ENCODE data around the gene NKIRAS2. TPM values are rescaled to one million over a fixed set of nuclear protein-coding genes. Genes with fewer than 3 reads are reported as not detected.
"Not testable (repeated sequence)": the region's sequence is repeated elsewhere in the genome, so short reads cannot be mapped to it uniquely, and the experiment has no call there.

The NKIRAS2 gene
- total and polyA plus RNA-seq, 4 experiments from 2014 or later, result 19.7 to 28.8 (median 20.8) TPM

DNA sequence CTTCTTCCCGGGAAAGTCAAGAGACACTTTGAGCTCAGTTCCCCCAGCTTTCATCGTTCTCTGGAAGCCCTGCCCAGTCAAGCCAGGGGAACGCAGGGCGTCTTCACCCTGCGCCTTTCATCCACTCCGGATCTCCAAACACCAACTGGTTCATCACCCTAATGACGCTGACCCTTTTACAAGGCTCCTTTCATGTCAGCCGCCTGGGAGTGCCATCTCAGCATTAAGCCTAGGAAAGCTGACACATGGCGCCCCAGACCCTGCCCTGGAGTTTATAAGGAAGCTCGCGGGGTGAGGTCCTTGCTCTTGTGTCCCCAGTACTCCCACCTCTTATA lies 2.1 kb upstream of the NKIRAS2 start:
- Mint-ChIP-seq H3K4me3 (peak overlapping the region; percentile 98 to 100 (median 99)), H3K27ac (peak overlapping the region; percentile 97 to 99 (median 99)), H3K4me1 (peaks cover 39 to 73% (median 57%) of the 10 kb centered on the region in 4 donors), H3K9me3 (no peaks in the 10 kb centered on the region), H3K27me3 (no peaks in the 10 kb centered on the region), H3K36me3 (peaks cover 0 to 38% of the 10 kb centered on the region in 2 donors)
- ChIA-PET CTCF (ENCODE audit: partially characterized antibody) (interaction anchor here (0.9 to 5.7 kb wide), 21 partner anchors 8 to 371 kb away, joined by 3 to 58 read pairs (median 4); partner anchors contain the start of genes CNP, DHX58, KAT2A and KCNH4), POLR2A (ENCODE audit: partially characterized antibody) (interaction anchor here (0.6 to 4.4 kb wide), 24 partner anchors 10 to 1343 kb away, joined by 3 to 70 read pairs (median 5); partner anchors contain the start of genes ACLY, CNP, DHX58 and EIF1)
- Histone ChIP-seq H3K36me3 (ENCODE audit: insufficient read depth, low read length) (peaks cover 5% of the 10 kb centered on the region), H3K27ac (ENCODE audit: low read depth, low read length) (peak overlapping the region; percentile 96), H3K27me3 (ENCODE audit: insufficient read depth, low read length) (no peaks in the 10 kb centered on the region), H3K9me3 (ENCODE audit: control insufficient read depth in 1 of 2, low read length in 2 of 2) (no peaks in the 10 kb centered on the region), H3K4me3 (ENCODE audit: low read length in 2 of 2) (peak overlapping the region; percentile 85 to 91), H3K4me1 (ENCODE audit: insufficient read depth, low read length) (peaks cover 73% of the 10 kb centered on the region)
- intact Hi-C loops (cut with micrococcal nuclease), result loop anchor here (1.0 to 5.0 kb wide), 4 partner anchors 52 to 1201 kb away; partner anchors contain the start of genes CNP and ODAD4
- no peak for DNase-seq

DNA sequence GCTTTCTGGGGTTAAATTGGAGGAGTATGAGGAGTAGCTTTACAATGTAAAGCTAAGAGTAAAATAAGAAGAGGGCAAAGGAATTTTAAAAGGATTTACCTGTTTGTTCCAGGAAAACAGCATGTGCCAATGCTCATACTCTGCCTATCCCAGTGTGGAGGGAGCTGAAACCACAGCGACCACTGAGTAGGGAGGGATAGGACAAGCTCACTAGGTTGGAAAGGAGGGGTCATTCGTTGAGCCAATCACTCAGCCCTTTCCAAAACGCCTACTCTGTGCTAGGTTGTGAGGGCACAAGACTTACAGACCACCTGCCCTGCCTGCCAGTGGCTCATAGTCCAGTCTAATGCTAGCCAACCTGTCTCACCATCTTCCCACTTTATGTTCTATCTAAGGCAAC lies 1.6 kb upstream of the NKIRAS2 start:
- peaks cover 68% of the 10 kb centered on the region for H3K4me1 ChIP-seq (ENCODE audit: insufficient read depth, low read length)
- peaks cover 7% of the 10 kb centered on the region for H3K36me3 ChIP-seq (ENCODE audit: insufficient read depth, low read length)
- Mint-ChIP-seq H3K4me1 (peaks cover 35 to 68% (median 52%) of the 10 kb centered on the region in 4 donors), H3K27ac (peak overlapping the region; percentile 97 to 99 (median 99)), H3K9me3 (no peaks in the 10 kb centered on the region), H3K36me3 (peaks cover 0 to 38% of the 10 kb centered on the region in 2 donors), H3K4me3 (peak overlapping the region; percentile 98 to 100 (median 99)), H3K27me3 (no peaks in the 10 kb centered on the region)
- intact Hi-C loops (cut with micrococcal nuclease), result loop anchor here (5.0 kb wide), 1 partner anchor 1201 kb away; no protein-coding TSS in a partner anchor
- no peak overlapping the region for H3K27ac ChIP-seq (ENCODE audit: low read depth, low read length)
- no peaks in the 10 kb centered on the region for H3K9me3 ChIP-seq (ENCODE audit: control insufficient read depth in 1 of 2, low read length in 2 of 2)
- ChIA-PET CTCF (ENCODE audit: partially characterized antibody) (interaction anchor here (0.6 to 5.7 kb wide), 18 partner anchors 8 to 387 kb away, joined by 3 to 58 read pairs (median 6); partner anchors contain the start of genes CNP, DHX58 and KAT2A), POLR2A (ENCODE audit: partially characterized antibody) (interaction anchor here (0.6 to 4.4 kb wide), 17 partner anchors 10 to 1200 kb away, joined by 3 to 70 read pairs (median 5); partner anchors contain the start of genes ACLY, CNP, DHX58 and EIF1)
- no peak for DNase-seq
- H3K27me3 ChIP-seq (ENCODE audit: insufficient read depth, low read length), result no peaks in the 10 kb centered on the region
- peak overlapping the region in 1 of 2 donors; percentile 91 for H3K4me3 ChIP-seq (ENCODE audit: low read length in 2 of 2)

DNA sequence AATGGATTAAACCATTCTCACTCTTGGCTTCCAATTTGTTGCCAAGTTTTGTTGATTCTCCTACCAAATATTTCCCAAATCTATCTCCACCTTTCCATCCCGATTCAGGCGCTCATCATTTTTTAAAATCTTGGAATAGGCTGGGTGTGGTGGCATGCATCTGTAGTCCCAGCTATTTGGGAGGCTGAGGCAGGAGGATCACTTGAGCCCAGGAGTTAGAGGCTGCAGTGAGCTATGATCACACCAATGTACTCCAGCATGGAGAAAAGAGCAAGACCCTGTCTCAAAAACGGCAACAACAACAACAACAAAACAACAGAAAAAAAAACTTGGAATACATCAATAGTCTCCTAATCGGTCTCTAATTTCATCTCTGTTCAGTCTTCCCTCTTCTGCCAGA lies 902 bp upstream of the NKIRAS2 start:
- peaks cover 62% of the 10 kb centered on the region for H3K4me1 ChIP-seq (ENCODE audit: insufficient read depth, low read length)
- H3K4me3 ChIP-seq (ENCODE audit: low read length in 2 of 2), result no peak overlapping the region
- H3K9me3 Mint-ChIP-seq, result no peaks in the 10 kb centered on the region
- H3K27ac ChIP-seq (ENCODE audit: low read depth, low read length), result no peak overlapping the region
- ChIA-PET POLR2A (ENCODE audit: partially characterized antibody) (interaction anchor here (1.3 to 4.4 kb wide), 7 partner anchors 52 to 115 kb away, joined by 3 to 70 read pairs (median 19); partner anchors contain the start of genes ACLY, CNP and DHX58), CTCF (ENCODE audit: partially characterized antibody) (interaction anchor here (0.9 to 5.7 kb wide), 14 partner anchors 7 to 100 kb away, joined by 3 to 58 read pairs (median 6); partner anchors contain the start of genes CNP, DHX58, KAT2A and ODAD4)
- H3K4me1 Mint-ChIP-seq, result peaks cover 33 to 64% (median 49%) of the 10 kb centered on the region in 4 donors
- H3K4me3 Mint-ChIP-seq, result peak overlapping the region; percentile 57 to 100 (median 87)
- DNase-seq, result no peak
- H3K27me3 Mint-ChIP-seq, result no peaks in the 10 kb centered on the region
- no peaks in the 10 kb centered on the region for H3K9me3 ChIP-seq (ENCODE audit: control insufficient read depth in 1 of 2, low read length in 2 of 2)
- H3K27ac Mint-ChIP-seq, result peak overlapping the region in 6 of 7 donors; percentile 37 to 87 (median 68)
- intact Hi-C loops (cut with micrococcal nuclease), result loop anchor here (5.0 kb wide), 1 partner anchor 1202 kb away; no protein-coding TSS in a partner anchor
- H3K36me3 ChIP-seq (ENCODE audit: insufficient read depth, low read length), result peaks cover 14% of the 10 kb centered on the region
- H3K36me3 Mint-ChIP-seq, result peaks cover 0 to 43% of the 10 kb centered on the region in 2 donors
- H3K27me3 ChIP-seq (ENCODE audit: insufficient read depth, low read length), result no peaks in the 10 kb centered on the region

DNA sequence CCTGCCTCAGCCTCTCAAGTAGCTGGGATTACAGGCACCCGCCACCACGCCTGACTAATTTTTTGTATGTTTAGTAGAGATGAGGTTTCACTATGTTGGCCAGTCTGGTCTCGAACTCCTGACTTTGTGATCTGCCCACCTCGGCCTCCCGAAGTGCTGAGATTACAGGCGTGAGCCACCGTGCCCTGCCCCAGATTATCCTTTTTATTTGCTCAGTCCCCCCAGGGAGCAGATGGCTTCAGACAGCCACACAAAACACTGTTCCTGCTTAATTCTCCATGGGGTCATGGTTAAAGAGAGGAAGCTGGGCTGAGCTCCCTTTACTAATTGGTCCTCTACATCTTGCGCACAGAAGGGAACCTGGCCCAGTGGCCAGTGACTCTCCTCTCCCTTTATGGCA lies 955 bp downstream of the NKIRAS2 start:
- not testable (repeated sequence) for H3K27me3 ChIP-seq (ENCODE audit: insufficient read depth, low read length); H3K9me3 Mint-ChIP-seq; H3K9me3 ChIP-seq (ENCODE audit: control insufficient read depth in 1 of 2, low read length in 2 of 2); H3K27me3 Mint-ChIP-seq; DNase-seq
- Histone ChIP-seq H3K4me1 (ENCODE audit: insufficient read depth, low read length) (peaks cover 50% of the 10 kb centered on the region), H3K27ac (ENCODE audit: low read depth, low read length) (peak overlapping the region; percentile 84), H3K4me3 (ENCODE audit: low read length in 2 of 2) (peak overlapping the region in 1 of 2 donors; percentile 44), H3K36me3 (ENCODE audit: insufficient read depth, low read length) (peaks cover 17% of the 10 kb centered on the region)
- H3K4me1 Mint-ChIP-seq, result peaks cover 32 to 61% (median 46%) of the 10 kb centered on the region in 4 donors
- peak overlapping the region in 6 of 7 donors; percentile 26 to 93 (median 60) for H3K27ac Mint-ChIP-seq
- ChIA-PET POLR2A (ENCODE audit: partially characterized antibody) (interaction anchor here (1.0 to 3.2 kb wide), 8 partner anchors 55 to 368 kb away, joined by 3 to 27 read pairs (median 4); partner anchors contain the start of genes CNP, DHX58, EIF1 and KAT2A), CTCF (ENCODE audit: partially characterized antibody) (interaction anchor here (1.0 to 5.7 kb wide), 9 partner anchors 10 to 133 kb away, joined by 3 to 58 read pairs (median 7); partner anchors contain the start of genes CNP, DHX58, KAT2A and ODAD4)
- H3K36me3 Mint-ChIP-seq, result peaks cover 4 to 48% of the 10 kb centered on the region in 2 donors
- H3K4me3 Mint-ChIP-seq, result peak overlapping the region; percentile 88 to 96 (median 94)
- intact Hi-C loops (cut with micrococcal nuclease), result loop anchor here (1.0 kb wide), 1 partner anchor 134 kb away; no protein-coding TSS in a partner anchor

DNA sequence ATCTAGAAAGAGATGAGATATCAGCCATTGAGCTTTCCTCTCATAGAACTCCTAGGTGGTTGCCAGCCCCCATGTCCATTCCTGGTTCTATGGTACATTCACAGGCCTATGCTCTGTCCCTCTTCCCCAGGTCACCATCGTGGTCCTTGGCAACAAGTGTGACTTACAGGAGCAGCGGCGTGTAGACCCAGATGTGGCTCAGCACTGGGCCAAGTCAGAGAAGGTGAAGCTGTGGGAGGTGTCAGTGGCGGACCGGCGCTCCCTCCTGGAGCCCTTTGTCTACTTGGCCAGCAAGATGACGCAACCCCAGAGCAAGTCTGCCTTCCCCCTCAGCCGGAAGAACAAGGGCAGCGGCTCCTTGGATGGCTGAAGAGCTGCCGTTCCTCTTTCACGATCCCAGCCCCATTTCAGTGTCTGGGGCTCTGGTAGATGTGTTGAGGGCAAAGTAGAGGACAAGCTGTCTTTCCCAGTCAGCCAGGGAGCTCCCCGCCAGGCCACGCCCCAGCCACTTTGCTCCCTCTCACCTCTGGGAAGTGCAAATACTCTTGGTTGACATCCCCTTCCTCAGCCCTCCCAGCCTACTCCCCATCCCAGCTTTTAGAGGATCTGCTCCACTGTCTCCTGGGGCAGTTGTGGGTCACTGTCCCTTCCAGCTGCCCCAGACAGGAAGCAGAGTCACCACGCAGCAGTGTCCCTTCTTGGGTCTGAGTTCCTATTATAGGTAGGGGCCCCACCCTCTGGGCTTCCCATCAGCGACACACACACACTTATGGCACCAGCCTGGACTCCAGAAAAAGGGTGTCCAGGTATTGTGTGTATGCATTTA lies 3.8 kb downstream of the NKIRAS2 start:
- Mint-ChIP-seq H3K4me1 (peaks cover 21 to 37% (median 26%) of the 10 kb centered on the region in 4 donors), H3K27ac (peak overlapping the region in 1 of 7 donors; percentile 58), H3K27me3 (peaks cover under 1 to 3% of the 10 kb centered on the region in 2 donors), H3K4me3 (no peak overlapping the region), H3K9me3 (no peaks in the 10 kb centered on the region), H3K36me3 (peaks cover 4 to 32% of the 10 kb centered on the region in 2 donors)
- Histone ChIP-seq H3K4me1 (ENCODE audit: insufficient read depth, low read length) (peaks cover 31% of the 10 kb centered on the region), H3K27me3 (ENCODE audit: insufficient read depth, low read length) (no peaks in the 10 kb centered on the region), H3K36me3 (ENCODE audit: insufficient read depth, low read length) (peaks cover 17% of the 10 kb centered on the region), H3K9me3 (ENCODE audit: control insufficient read depth in 1 of 2, low read length in 2 of 2) (no peaks in the 10 kb centered on the region), H3K4me3 (ENCODE audit: low read length in 2 of 2) (no peak overlapping the region), H3K27ac (ENCODE audit: low read depth, low read length) (no peak overlapping the region)
- DNase-seq, result peak in 1 of 5 donors; percentile 7
- ChIA-PET CTCF (ENCODE audit: partially characterized antibody) (interaction anchor here (0.5 to 5.4 kb wide), 15 partner anchors 8 to 285 kb away, joined by 3 to 43 read pairs (median 6); partner anchors contain the start of gene DHX58), POLR2A (ENCODE audit: partially characterized antibody) (interaction anchor here (1.0 to 1.1 kb wide), 2 partner anchors 56 to 97 kb away, joined by 3 to 5 read pairs; no protein-coding TSS in a partner anchor)
- intact Hi-C loops (cut with micrococcal nuclease), result no loop called here

DNA sequence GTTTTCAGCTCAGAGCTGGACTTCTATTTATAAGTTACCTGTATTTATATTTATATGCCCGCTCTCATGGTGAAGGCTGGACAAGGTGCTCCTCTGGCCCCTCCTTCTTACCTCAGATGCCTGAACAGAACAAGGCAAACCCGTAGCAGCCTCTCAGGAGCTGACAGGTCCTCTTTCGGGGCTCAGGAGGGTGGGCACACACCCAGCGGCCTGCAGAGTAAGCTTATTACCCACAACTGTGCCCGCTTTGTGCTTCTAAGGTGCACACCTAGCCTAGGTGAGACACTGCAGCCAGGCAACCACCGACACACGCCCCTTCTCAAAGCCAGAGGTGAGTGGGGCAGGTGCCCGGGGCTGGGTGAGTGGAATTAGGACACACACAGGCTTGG lies 5.3 kb downstream of the NKIRAS2 start:
- peaks cover 17% of the 10 kb centered on the region for H3K36me3 ChIP-seq (ENCODE audit: insufficient read depth, low read length)
- Mint-ChIP-seq H3K27ac (peak overlapping the region in 3 of 7 donors; percentile 30 to 80 (median 47)), H3K36me3 (peaks cover 4 to 32% of the 10 kb centered on the region in 2 donors), H3K9me3 (no peaks in the 10 kb centered on the region), H3K27me3 (peaks cover 2 to 3% of the 10 kb centered on the region in 2 donors), H3K4me1 (peaks cover 14 to 25% (median 19%) of the 10 kb centered on the region in 4 donors), H3K4me3 (peak overlapping the region in 2 of 8 donors; percentile 29 to 71)
- DNase-seq, result no peak
- H3K4me1 ChIP-seq (ENCODE audit: insufficient read depth, low read length), result peaks cover 21% of the 10 kb centered on the region
- H3K27ac ChIP-seq (ENCODE audit: low read depth, low read length), result no peak overlapping the region
- H3K9me3 ChIP-seq (ENCODE audit: control insufficient read depth in 1 of 2, low read length in 2 of 2), result no peaks in the 10 kb centered on the region
- ChIA-PET CTCF (ENCODE audit: partially characterized antibody) (interaction anchor here (0.7 to 5.4 kb wide), 30 partner anchors 8 to 169 kb away, joined by 3 to 43 read pairs (median 5); partner anchors contain the start of genes CNP, DHX58, DNAJC7 and GHDC), POLR2A (ENCODE audit: partially characterized antibody) (interaction anchor here (0.8 to 1.8 kb wide), 7 partner anchors 8 to 364 kb away, joined by 3 to 5 read pairs (median 4); partner anchors contain the start of genes DHX58, DNAJC7 and ODAD4)
- no peak overlapping the region for H3K4me3 ChIP-seq (ENCODE audit: low read length in 2 of 2)
- no peaks in the 10 kb centered on the region for H3K27me3 ChIP-seq (ENCODE audit: insufficient read depth, low read length)
- intact Hi-C loops (cut with micrococcal nuclease), result loop anchor here (1.0 to 5.0 kb wide), 3 partner anchors 38 to 157 kb away; partner anchors contain the start of gene KCNH4

All from CD4-positive, alpha-beta memory T cell (primary cell).